ENCODE results near the gene LRRN3.

Gene LRRN3

GRCh38 chr7:111090846-111091245 is at the start of gene LRRN3:
TSS of gene LRRN3 (plus strand) at chr7:111091127. CDS start at chr7:111122773, 31,646 bp downstream.
- TF ChIP-seq ZFX (IDR thresholded peaks at IDR 0.05) (no peak), CTCF (conservative IDR thresholded peaks at IDR 0.05) (no peak)
- no peak within 1 kb of the TSS for H3K27ac ChIP-seq

- TF ChIP-seq ZFX (IDR thresholded peaks at IDR 0.05) (no peak), CTCF (conservative IDR thresholded peaks at IDR 0.05) (no peak)
- no peak overlapping the region for H3K27ac ChIP-seq
Measured at GRCh38 chr7:111041577-111041976, 49.4 kb upstream of the LRRN3 start.

- TF ChIP-seq ZFX (IDR thresholded peaks at IDR 0.05) (no peak), CTCF (conservative IDR thresholded peaks at IDR 0.05) (no peak)
- no peak overlapping the region for H3K27ac ChIP-seq
Measured at GRCh38 chr7:111042842-111043241, 48.1 kb upstream of the LRRN3 start.

- H3K27ac ChIP-seq = no peak overlapping the region
- TF ChIP-seq ZFX (IDR thresholded peaks at IDR 0.05) (no peak), CTCF (conservative IDR thresholded peaks at IDR 0.05) (no peak)
Measured at GRCh38 chr7:111043561-111043960, 47.4 kb upstream of the LRRN3 start.

GRCh38 chr7:111045449-111045848 is 45.5 kb upstream of the LRRN3 start:
- no peak overlapping the region for H3K27ac ChIP-seq
- TF ChIP-seq ZFX (IDR thresholded peaks at IDR 0.05) (no peak), CTCF (conservative IDR thresholded peaks at IDR 0.05) (no peak)

GRCh38 chr7:111047595-111047994 is 43.3 kb upstream of the LRRN3 start:
- no peak overlapping the region for H3K27ac ChIP-seq
- TF ChIP-seq ZFX (IDR thresholded peaks at IDR 0.05) (no peak), CTCF (conservative IDR thresholded peaks at IDR 0.05) (no peak)

- H3K27ac ChIP-seq = no peak overlapping the region
- TF ChIP-seq CTCF (conservative IDR thresholded peaks at IDR 0.05) = no peak
- TF ChIP-seq ZFX (IDR thresholded peaks at IDR 0.05) = no peak
Measured at GRCh38 chr7:111049971-111050680, 40.8 kb upstream of the LRRN3 start.
